ENCODE results near the gene TUBB6.
A peak's percentile ranks its signal among the peaks of the same experiment; 100 is the strongest.

The TUBB6 gene

DNA sequence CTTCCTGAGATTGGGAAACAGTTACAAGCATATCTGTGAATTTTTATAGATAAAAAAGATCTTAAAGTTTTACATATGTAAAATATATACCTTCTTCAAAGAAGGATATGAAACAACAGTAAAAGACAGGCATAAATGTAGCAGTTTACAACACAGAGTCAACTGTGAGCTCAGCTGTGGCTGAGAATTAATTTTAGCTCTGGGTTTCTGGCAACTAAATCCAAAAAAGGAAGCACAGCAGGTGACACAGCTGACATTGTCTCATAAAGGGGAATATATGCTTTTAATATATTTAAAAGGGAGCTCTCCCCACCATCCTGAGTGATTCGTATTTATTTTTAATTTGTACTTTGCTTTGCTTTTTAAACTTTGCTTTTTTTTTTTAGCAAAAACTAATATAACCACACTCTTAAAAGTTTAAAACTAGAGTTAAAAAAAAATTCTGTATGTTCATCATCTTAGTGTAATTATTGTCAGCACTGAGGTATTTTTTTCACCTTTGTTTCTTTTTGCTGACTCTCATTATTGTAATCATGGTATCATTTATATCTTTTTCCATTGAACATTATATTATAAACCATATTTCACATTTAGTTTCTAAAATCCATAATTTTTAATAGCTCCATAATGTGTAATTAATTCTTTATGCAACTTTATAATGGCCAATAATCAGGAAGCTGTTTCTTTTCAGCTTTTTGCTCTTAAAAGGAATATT, 6.7 kb downstream of the TUBB6 start:
- DNase-seq (ENCODE audit: low read depth) = no peak

- no peak for DNase-seq (ENCODE audit: low read depth)
Measured at GRCh38 chr18:12315490-12315889, 7.4 kb downstream of the TUBB6 start.

GRCh38 chr18:12315911-12316310, 7.9 kb downstream of the TUBB6 start:
- DNase-seq (ENCODE audit: low read depth) = no peak

DNA sequence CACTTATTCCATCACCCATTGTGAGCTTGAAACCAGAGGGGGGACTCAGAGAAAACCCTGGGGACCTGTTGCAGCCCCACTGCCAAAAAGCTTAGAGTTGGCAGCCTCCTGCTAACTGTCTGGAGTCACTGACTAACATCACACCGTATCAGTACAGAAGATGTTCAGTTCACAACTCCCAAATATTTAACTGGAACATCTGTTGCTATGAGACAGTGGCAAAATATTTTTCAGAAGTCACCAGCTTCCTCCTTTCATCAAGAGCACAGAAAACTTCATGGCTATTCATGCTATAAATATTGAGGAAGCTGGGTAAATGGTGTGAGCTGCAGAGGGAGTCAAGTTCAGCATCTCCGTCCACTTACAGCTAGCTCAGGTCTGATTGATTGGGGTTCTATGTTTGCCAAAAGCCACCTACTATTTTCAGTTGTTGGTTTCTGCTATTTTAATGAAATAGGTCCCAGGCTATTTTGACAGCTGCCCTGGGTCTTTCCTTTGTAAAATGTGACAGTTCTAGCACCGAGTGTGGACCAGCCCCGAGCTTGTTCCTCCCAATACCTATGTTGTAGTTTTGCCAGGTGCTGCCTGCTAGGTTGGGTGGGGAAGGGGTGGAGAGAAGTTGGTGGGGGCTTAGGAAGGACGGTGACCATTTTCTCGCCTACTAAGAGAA, 9.8 kb downstream of the TUBB6 start:
- DNase-seq (ENCODE audit: low read depth) = peak; percentile 83

DNA sequence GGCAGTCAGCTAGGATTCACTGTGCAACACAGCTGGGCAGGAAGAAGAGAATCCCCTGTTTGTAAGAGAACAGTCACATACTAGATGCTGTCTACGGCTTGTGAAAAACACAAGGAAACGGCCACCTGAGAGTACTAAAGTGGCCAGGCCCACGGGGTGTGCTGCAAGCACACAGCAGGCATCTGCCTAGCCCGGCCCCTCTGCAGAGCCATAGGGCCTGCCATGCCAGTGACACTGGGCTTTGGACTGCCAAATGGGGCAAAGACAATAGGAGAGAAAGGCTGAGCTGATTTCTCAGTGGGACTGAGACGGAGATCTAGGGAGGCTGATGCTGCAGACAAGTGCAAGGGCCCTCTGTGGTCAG, 10.3 kb downstream of the TUBB6 start:
- DNase-seq (ENCODE audit: low read depth) = no peak

DNA sequence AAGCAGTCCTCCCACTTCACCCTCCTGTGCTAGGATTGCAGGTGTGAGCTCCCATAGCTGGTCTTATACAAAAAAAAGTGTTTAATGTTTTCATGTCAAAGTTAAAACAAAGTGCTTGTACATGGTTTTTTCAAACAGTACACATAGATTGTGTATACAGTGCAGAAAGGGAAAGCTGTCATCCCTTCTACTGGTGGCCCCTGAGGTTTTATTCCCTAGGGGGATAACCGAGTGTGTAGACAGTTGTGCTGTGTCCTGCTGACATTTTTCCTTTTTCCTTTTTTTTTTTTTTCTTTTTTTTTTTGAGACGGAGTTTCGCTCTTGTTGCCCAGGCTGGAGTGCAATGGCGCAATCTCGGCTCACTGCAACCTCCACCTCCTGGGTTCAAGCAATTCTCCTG, 10.8 kb downstream of the TUBB6 start:
- no peak for DNase-seq (ENCODE audit: low read depth)

GRCh38 chr18:12321333-12321732, 13.3 kb downstream of the TUBB6 start:
- peak; percentile 31 for DNase-seq (ENCODE audit: low read depth)

GRCh38 chr18:12324991-12325725, 17.1 kb downstream of the TUBB6 start:
- DNase-seq (ENCODE audit: low read depth) = no peak

GRCh38 chr18:12325726-12326245, 17.7 kb downstream of the TUBB6 start:
- no peak for DNase-seq (ENCODE audit: low read depth)

GRCh38 chr18:12326711-12327460, 18.8 kb downstream of the TUBB6 start:
- DNase-seq (ENCODE audit: low read depth) = no peak

DNA sequence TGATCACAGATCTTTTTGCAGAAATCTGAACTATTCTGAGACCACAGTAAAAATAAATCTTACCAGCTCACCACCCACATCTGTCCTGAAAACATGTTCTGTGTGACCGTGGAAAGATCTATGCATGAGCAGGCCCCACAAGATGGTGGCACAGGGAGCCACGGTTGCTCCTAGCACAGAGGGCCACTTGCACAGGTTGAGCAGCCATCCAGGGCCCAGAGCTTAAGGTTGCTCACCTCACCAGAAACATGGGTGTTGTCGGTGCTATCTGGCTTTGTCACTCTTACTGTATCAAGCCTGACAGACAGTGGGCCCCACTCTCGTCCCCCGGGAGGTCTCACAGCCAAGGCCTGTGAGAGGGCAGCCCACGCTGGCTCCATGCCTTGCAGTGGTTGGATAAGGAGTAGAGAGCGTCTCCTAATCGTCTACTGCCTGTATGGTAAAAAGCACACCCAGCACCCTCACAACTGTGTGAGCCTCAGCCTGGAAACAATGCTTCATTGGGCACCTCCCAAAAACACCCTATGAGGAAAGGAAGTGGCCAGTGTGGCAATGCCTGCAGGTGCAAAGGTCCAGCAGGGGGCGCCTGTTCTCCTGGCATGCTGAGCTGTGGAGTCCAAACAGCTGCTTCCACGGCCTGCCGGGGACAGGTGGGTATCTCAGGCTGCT, 19.6 kb downstream of the TUBB6 start:
- DNase-seq (ENCODE audit: low read depth) = peak; percentile 79

DNA sequence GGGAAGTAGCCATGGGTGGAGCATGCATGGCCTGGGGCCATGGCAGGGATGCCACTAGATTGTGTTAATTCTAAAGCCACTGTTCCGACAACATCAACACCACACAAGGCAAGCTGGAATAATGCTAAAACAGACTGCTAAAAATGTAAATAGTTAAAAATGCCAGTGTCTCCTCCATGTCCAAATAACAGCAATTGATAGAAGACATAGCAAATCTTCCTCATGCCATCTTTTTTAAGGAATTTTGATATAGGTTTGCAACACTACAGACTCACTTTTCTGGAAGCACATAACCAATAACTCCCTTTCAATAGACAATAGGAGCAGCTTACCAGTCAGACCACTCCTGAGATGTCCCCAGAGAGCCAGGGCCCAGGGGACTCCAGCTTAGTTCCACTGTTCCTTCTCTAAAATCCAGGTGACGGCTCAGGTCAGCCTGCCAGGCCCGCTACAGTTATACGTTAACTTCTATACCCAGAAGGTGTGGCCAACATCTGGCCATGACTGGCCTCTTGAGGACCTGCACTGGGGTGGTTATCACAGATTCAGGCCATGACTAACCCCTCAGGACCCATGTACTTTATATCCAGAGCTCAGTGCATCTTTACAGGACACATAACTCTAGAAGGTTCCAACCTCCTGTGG, 20.3 kb downstream of the TUBB6 start:
- no peak for DNase-seq (ENCODE audit: low read depth)

- DNase-seq (ENCODE audit: low read depth) = no peak
Measured at GRCh38 chr18:12329125-12329698, 21.2 kb downstream of the TUBB6 start.

DNA sequence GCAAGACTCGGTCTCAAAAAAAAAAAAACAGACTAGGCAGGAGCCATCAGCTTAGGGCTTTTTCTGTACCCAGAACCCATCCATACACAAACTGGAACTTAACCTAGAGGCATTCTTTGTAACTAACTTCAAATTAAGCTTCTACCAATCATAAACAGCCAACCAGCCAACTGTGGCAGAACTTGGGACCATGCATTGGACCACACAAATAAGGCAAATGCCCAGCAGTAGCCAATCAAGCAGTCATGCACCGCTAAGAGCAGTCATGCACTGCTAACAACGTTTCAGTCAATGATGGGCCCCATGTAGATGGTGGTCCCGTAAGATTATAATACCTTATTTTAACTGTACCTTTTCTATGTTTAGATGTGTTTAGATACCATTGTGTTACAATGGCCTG, 22.7 kb downstream of the TUBB6 start:
- DNase-seq (ENCODE audit: low read depth) = no peak

GRCh38 chr18:12333506-12334290, 25.7 kb downstream of the TUBB6 start:
- no peak for DNase-seq (ENCODE audit: low read depth)

DNA sequence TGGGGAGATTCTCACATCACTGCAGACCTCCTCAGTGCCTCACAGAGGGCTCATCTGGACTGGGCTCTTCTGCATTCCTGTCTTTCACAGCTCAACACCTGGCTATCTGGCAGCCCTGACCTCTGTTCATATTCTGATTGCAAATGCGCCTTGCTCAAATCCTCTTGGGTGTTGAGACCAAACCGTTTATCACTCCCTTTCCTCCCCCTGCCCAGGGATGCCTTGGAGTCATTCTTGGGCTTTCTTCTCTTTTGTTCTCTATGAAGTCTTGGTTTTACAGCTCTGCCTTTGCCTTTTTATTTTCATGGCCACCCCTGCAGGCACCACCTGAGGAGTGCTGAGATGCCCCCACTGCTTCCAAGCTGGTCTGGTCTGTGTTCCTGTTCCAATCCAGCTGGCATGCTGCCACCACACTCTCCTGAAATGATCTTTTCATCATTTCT, 26.3 kb downstream of the TUBB6 start:
- DNase-seq (ENCODE audit: low read depth) = no peak

GRCh38 chr18:12334863-12335262, 26.8 kb downstream of the TUBB6 start:
- DNase-seq (ENCODE audit: low read depth) = no peak

GRCh38 chr18:12335503-12335902, 27.5 kb downstream of the TUBB6 start:
- DNase-seq (ENCODE audit: low read depth) = no peak

DNA sequence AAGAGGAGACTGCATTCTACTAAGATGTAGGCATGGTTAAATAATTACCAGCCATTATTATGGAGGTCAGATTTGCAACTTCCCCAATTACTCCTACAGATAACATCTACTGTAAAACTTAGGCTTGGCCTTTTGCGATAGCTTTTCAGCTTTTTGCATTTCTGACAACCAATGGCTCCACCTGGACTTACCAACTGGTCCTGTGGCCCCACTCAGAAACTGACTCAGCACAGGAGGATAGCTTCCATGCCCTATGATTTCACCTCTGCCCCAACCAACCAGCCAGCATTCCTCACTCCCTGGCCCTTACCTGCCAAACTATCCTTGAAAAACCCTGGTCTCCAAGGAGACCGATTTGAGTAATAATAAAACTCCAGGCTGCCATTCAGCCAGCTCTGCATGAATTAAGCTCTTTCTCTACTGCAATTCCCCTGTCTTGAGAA, 28.2 kb downstream of the TUBB6 start:
- DNase-seq (ENCODE audit: low read depth) = no peak

- peak; percentile 88 for DNase-seq (ENCODE audit: low read depth)
Measured at GRCh38 chr18:12336887-12337286, 28.8 kb downstream of the TUBB6 start.
